ENCODE data around the gene TMCC1. TPM values are rescaled to one million over a fixed set of nuclear protein-coding genes. Genes with fewer than 3 reads are reported as not detected.
"Not testable (repeated sequence)": the region's sequence is repeated elsewhere in the genome, so short reads cannot be mapped to it uniquely, and the experiment has no call there.

The TMCC1 gene
- total RNA-seq, 2 experiments from 2014 or later, result 15.9 to 16.8 TPM

- ChIA-PET POLR2A (no interaction called here), CTCF (no interaction called here)
- Mint-ChIP-seq H3K36me3 (ENCODE audit: low read depth) (peaks cover 4% of the 10 kb centered on the region), H3K4me1 (ENCODE audit: low read depth) (no peaks in the 10 kb centered on the region), H3K4me3 (no peak overlapping the region), H3K9me3 (ENCODE audit: insufficient read depth) (peaks cover 15% of the 10 kb centered on the region), H3K27ac (no peak overlapping the region), H3K27me3 (ENCODE audit: low read depth) (peaks cover 2% of the 10 kb centered on the region)
- ATAC-seq (no peak), DNase-seq (no peak)
Measured at GRCh38 chr3:129919806-129920205, 26.3 kb upstream of the TMCC1 start.

GRCh38 chr3:129919357-129919756, 25.8 kb upstream of the TMCC1 start:
- Mint-ChIP-seq H3K4me1 (ENCODE audit: low read depth) (no peaks in the 10 kb centered on the region), H3K4me3 (no peak overlapping the region), H3K27me3 (ENCODE audit: low read depth) (peaks cover 2% of the 10 kb centered on the region), H3K9me3 (ENCODE audit: insufficient read depth) (peaks cover 15% of the 10 kb centered on the region), H3K36me3 (ENCODE audit: low read depth) (peaks cover 4% of the 10 kb centered on the region), H3K27ac (no peak overlapping the region)
- ChIA-PET CTCF (no interaction called here), POLR2A (no interaction called here)
- ATAC-seq, result no peak
- no peak for DNase-seq

GRCh38 chr3:129918461-129918860, 24.9 kb upstream of the TMCC1 start:
- Mint-ChIP-seq H3K36me3 (ENCODE audit: low read depth) (peaks cover 4% of the 10 kb centered on the region), H3K27ac (no peak overlapping the region), H3K9me3 (ENCODE audit: insufficient read depth) (peaks cover 15% of the 10 kb centered on the region), H3K4me1 (ENCODE audit: low read depth) (no peaks in the 10 kb centered on the region), H3K4me3 (no peak overlapping the region), H3K27me3 (ENCODE audit: low read depth) (peaks cover 2% of the 10 kb centered on the region)
- ChIA-PET CTCF (no interaction called here), POLR2A (no interaction called here)
- DNase-seq (no peak), ATAC-seq (no peak)

- Mint-ChIP-seq H3K4me1 (ENCODE audit: low read depth) (no peaks in the 10 kb centered on the region), H3K36me3 (ENCODE audit: low read depth) (peaks cover 4% of the 10 kb centered on the region), H3K27ac (no peak overlapping the region), H3K27me3 (ENCODE audit: low read depth) (peaks cover 2% of the 10 kb centered on the region), H3K9me3 (ENCODE audit: insufficient read depth) (peaks cover 15% of the 10 kb centered on the region), H3K4me3 (no peak overlapping the region)
- DNase-seq (no peak), ATAC-seq (no peak)
- CTCF ChIA-PET, result no interaction called here
- POLR2A ChIA-PET, result no interaction called here
Measured at GRCh38 chr3:129917423-129918007, 24.0 kb upstream of the TMCC1 start.

- CTCF ChIA-PET, result no interaction called here
Measured at GRCh38 chr3:129913618-129914017, 20.1 kb upstream of the TMCC1 start.

GRCh38 chr3:129911261-129911861, 17.9 kb upstream of the TMCC1 start:
- DNase-seq (no peak), ATAC-seq (no peak)
- no peak overlapping the region for H3K27ac Mint-ChIP-seq
- H3K4me3 Mint-ChIP-seq, result no peak overlapping the region
- ChIA-PET POLR2A (interaction anchor here (0.9 kb wide), 1 partner anchor 26 kb away, joined by 3 read pairs; no protein-coding TSS in a partner anchor), CTCF (no interaction called here)
- H3K27me3 Mint-ChIP-seq (ENCODE audit: low read depth), result no peaks in the 10 kb centered on the region
- no peaks in the 10 kb centered on the region for H3K4me1 Mint-ChIP-seq (ENCODE audit: low read depth)
- H3K36me3 Mint-ChIP-seq (ENCODE audit: low read depth), result peaks cover 3% of the 10 kb centered on the region
- H3K9me3 Mint-ChIP-seq (ENCODE audit: insufficient read depth), result peaks cover 6% of the 10 kb centered on the region

More at GRCh38 chr3:129913618-129914017, 20.1 kb upstream of the TMCC1 start:
- no peak overlapping the region for H3K27ac Mint-ChIP-seq
- peaks cover 4% of the 10 kb centered on the region for H3K36me3 Mint-ChIP-seq (ENCODE audit: low read depth)
- no peaks in the 10 kb centered on the region for H3K4me1 Mint-ChIP-seq (ENCODE audit: low read depth)
- peaks cover 15% of the 10 kb centered on the region for H3K9me3 Mint-ChIP-seq (ENCODE audit: insufficient read depth)
- POLR2A ChIA-PET, result no interaction called here
- ATAC-seq (no peak), DNase-seq (no peak)
- no peaks in the 10 kb centered on the region for H3K27me3 Mint-ChIP-seq (ENCODE audit: low read depth)
- H3K4me3 Mint-ChIP-seq, result no peak overlapping the region

GRCh38 chr3:129909235-129909634, 15.7 kb upstream of the TMCC1 start:
- Mint-ChIP-seq H3K36me3 (ENCODE audit: low read depth) (peaks cover 16% of the 10 kb centered on the region), H3K9me3 (ENCODE audit: insufficient read depth) (peaks cover 26% of the 10 kb centered on the region)
- H3K4me1 Mint-ChIP-seq (ENCODE audit: low read depth); H3K4me3 Mint-ChIP-seq; DNase-seq; ATAC-seq; POLR2A ChIA-PET; H3K27ac Mint-ChIP-seq; H3K27me3 Mint-ChIP-seq (ENCODE audit: low read depth): not testable (repeated sequence)
- CTCF ChIA-PET, result interaction anchor here (1.0 kb wide), 1 partner anchor 189 kb away, joined by 3 read pairs; no protein-coding TSS in a partner anchor

- ATAC-seq (no peak), DNase-seq (no peak)
- CTCF ChIA-PET, result no interaction called here
- H3K27ac Mint-ChIP-seq, result no peak overlapping the region
- H3K4me3 Mint-ChIP-seq, result no peak overlapping the region
- H3K27me3 Mint-ChIP-seq (ENCODE audit: low read depth), result no peaks in the 10 kb centered on the region
- POLR2A ChIA-PET, result no interaction called here
- peaks cover 16% of the 10 kb centered on the region for H3K36me3 Mint-ChIP-seq (ENCODE audit: low read depth)
- H3K4me1 Mint-ChIP-seq (ENCODE audit: low read depth), result no peaks in the 10 kb centered on the region
- H3K9me3 Mint-ChIP-seq (ENCODE audit: insufficient read depth), result peaks cover 33% of the 10 kb centered on the region
Measured at GRCh38 chr3:129908417-129908816, 14.9 kb upstream of the TMCC1 start.

GRCh38 chr3:129901272-129901671, 7.8 kb upstream of the TMCC1 start:
- CTCF ChIA-PET; H3K4me1 Mint-ChIP-seq (ENCODE audit: low read depth); H3K27ac Mint-ChIP-seq; ATAC-seq; H3K27me3 Mint-ChIP-seq (ENCODE audit: low read depth); DNase-seq; POLR2A ChIA-PET; H3K4me3 Mint-ChIP-seq: not testable (repeated sequence)
- Mint-ChIP-seq H3K9me3 (ENCODE audit: insufficient read depth) (peaks cover 28% of the 10 kb centered on the region), H3K36me3 (ENCODE audit: low read depth) (peaks cover 16% of the 10 kb centered on the region)

- CTCF ChIA-PET, result no interaction called here
- DNase-seq (no peak), ATAC-seq (no peak)
- H3K36me3 Mint-ChIP-seq (ENCODE audit: low read depth), result peaks cover 6% of the 10 kb centered on the region
- H3K9me3 Mint-ChIP-seq (ENCODE audit: insufficient read depth), result peaks cover 3% of the 10 kb centered on the region
- no peaks in the 10 kb centered on the region for H3K27me3 Mint-ChIP-seq (ENCODE audit: low read depth)
- POLR2A ChIA-PET, result interaction anchor here (0.7 kb wide), 1 partner anchor 417 kb away, joined by 4 read pairs; no protein-coding TSS in a partner anchor
- no peak overlapping the region for H3K27ac Mint-ChIP-seq
- H3K4me1 Mint-ChIP-seq (ENCODE audit: low read depth), result peaks cover 12% of the 10 kb centered on the region
- no peak overlapping the region for H3K4me3 Mint-ChIP-seq
Measured at GRCh38 chr3:129897026-129897425, 3.5 kb upstream of the TMCC1 start.

- POLR2A ChIA-PET, result interaction anchor here (0.6 to 1.4 kb wide), 6 partner anchors 9 to 577 kb away, joined by 3 to 5 read pairs (median 3); a partner anchor contains a TSS
- peaks cover 10% of the 10 kb centered on the region for H3K36me3 Mint-ChIP-seq (ENCODE audit: low read depth)
- H3K27ac Mint-ChIP-seq, result peak overlapping the region; percentile 86
- peaks cover 30% of the 10 kb centered on the region for H3K4me1 Mint-ChIP-seq (ENCODE audit: low read depth)
- H3K27me3 Mint-ChIP-seq (ENCODE audit: low read depth), result no peaks in the 10 kb centered on the region
- DNase-seq (peak; percentile 74), ATAC-seq (peak; percentile 80)
- H3K9me3 Mint-ChIP-seq (ENCODE audit: insufficient read depth), result no peaks in the 10 kb centered on the region
- H3K4me3 Mint-ChIP-seq, result peak overlapping the region; percentile 84
- CTCF ChIA-PET, result interaction anchor here (0.7 to 1.0 kb wide), 4 partner anchors 49 to 265 kb away, joined by 3 to 5 read pairs (median 4); no protein-coding TSS in a partner anchor
Measured at GRCh38 chr3:129892857-129893580, 492 bp downstream of the TMCC1 start.

GRCh38 chr3:129892486-129892856, 1.0 kb downstream of the TMCC1 start:
- ATAC-seq, result no peak
- Mint-ChIP-seq H3K9me3 (ENCODE audit: insufficient read depth) (no peaks in the 10 kb centered on the region), H3K4me3 (peak overlapping the region; percentile 84), H3K27me3 (ENCODE audit: low read depth) (no peaks in the 10 kb centered on the region), H3K36me3 (ENCODE audit: low read depth) (peaks cover 10% of the 10 kb centered on the region), H3K4me1 (ENCODE audit: low read depth) (peaks cover 30% of the 10 kb centered on the region), H3K27ac (peak overlapping the region; percentile 86)
- POLR2A ChIA-PET, result interaction anchor here (0.6 to 1.3 kb wide), 5 partner anchors 8 to 576 kb away, joined by 3 to 5 read pairs (median 3); a partner anchor contains a TSS
- CTCF ChIA-PET, result interaction anchor here (0.9 to 1.0 kb wide), 2 partner anchors 50 to 265 kb away, joined by 4 to 5 read pairs; no protein-coding TSS in a partner anchor
- no peak for DNase-seq

All from activated CD8-positive, alpha-beta T cell treated with anti-CD3 and anti-CD28 coated beads, Interleukin-2, amount 10 ng/mL, durations not matched to agents 7 days and 5 days (primary cell).